Measurements from ENCODE around the gene HAUS3. TPM values are rescaled to one million over a fixed set of nuclear protein-coding genes. Genes with fewer than 3 reads are reported as not detected.

The HAUS3 gene
- 11.2 TPM for total RNA-seq (2021; ENCODE audit: unreplicated experiment)
- polyA plus RNA-seq (2012; ENCODE audit: insufficient read length): 2.9 TPM
- percentile 75 among the genes with signal in this experiment for Bru-seq, nascent RNA
- percentile 94 among the genes with signal in this experiment for BruChase-seq, experiment 1, labeled RNA remaining after a 2-hour chase
- percentile 82 among the genes with signal in this experiment for BruChase-seq, experiment 2, labeled RNA remaining after a 6-hour chase
- long read RNA-seq, full-length matches to known transcripts: 13 of 58 reads
- long read RNA-seq, partial matches to known transcripts: 43 of 58 reads
- long read RNA-seq, other reads (novel, unspliced or antisense): 2 of 58 reads

- peak within 1 kb of the TSS; percentile 76 for H3K27ac ChIP-seq (ENCODE audit: low read length)
- intact Hi-C loops (cut with micrococcal nuclease; ENCODE audit: unreplicated experiment): no loop called here
- POLR2A ChIA-PET: no interaction called here
- peak; percentile 95 for ATAC-seq
- TF ChIP-seq POLR2AphosphoS5 (IDR thresholded peaks at IDR 0.05; ENCODE audit: low read depth, low read length) (peak; percentile 76; the same call in 1 of the 2 replicates), REST (IDR thresholded peaks at IDR 0.05; ENCODE audit: insufficient read depth in 1 of 2, low read depth in 2 of 2, low read length in 1 of 2) (0 out of 4 replicates have a peak, but pooled peaks of 1 of the 2 experiments have one; percentile 21), TCF7L2 (IDR thresholded peaks at IDR 0.05; ENCODE audit: low read depth, low read length) (no peak), SIN3A (IDR thresholded peaks at IDR 0.05; ENCODE audit: borderline replicate concordance, insufficient read depth, low read depth, low read length) (peak; percentile 71; the same call in 1 of the 2 replicates), CTCF (IDR thresholded peaks at IDR 0.05) (no peak)
- CTCF ChIA-PET: interaction anchor here (0.7 kb wide), 1 partner anchor 112 kb away, joined by 8 read pairs; no protein-coding TSS in a partner anchor
- H3K36me3 ChIP-seq (ENCODE audit: control insufficient read depth, insufficient read depth, low read length): peaks cover 3% of the 10 kb centered on the region; the same call in 1 of the 2 replicates
- peak; percentile 84 for DNase-seq (ENCODE audit: low read depth, low spot score)
- H3K4me1 ChIP-seq (ENCODE audit: control insufficient read depth, insufficient read depth, low read length): peaks cover 15% of the 10 kb centered on the region
- H3K9me3 ChIP-seq (ENCODE audit: control insufficient read depth, insufficient read depth, low read depth, low read length): no peaks in the 10 kb centered on the region
- H3K4me3 ChIP-seq (ENCODE audit: low read depth in 2 of 2, low read length in 2 of 2): peak within 1 kb of the TSS; percentile 80 to 82
- no peaks in the 10 kb centered on the region for H3K27me3 ChIP-seq (ENCODE audit: control insufficient read depth, insufficient read depth, low read length)
- BruUV-seq (replicated peaks): no TSS peak
- in situ Hi-C loops (cut with HindIII; ENCODE audit: low pct_unique_long_range_greater_than_20kb, low sequenced_read_pairs): no loop called here
Observed at GRCh38 chr4:2241410-2242353, at the start of gene HAUS3, which contains the start of gene POLN. TSS of gene HAUS3 (minus strand) at chr4:2242121. CDS start at chr4:2240946, 1,175 bp downstream. TSS of gene POLN (minus strand) at chr4:2242121. CDS start at chr4:2229231, 12,890 bp downstream.

GRCh38 chr4:2290974-2291704, 49.2 kb upstream of the HAUS3 start:
- CTCF ChIA-PET: no interaction called here

More at GRCh38 chr4:2290974-2291704, 49.2 kb upstream of the HAUS3 start:
- no TSS peak for BruUV-seq (replicated peaks)
- Histone ChIP-seq H3K9me3 (ENCODE audit: control insufficient read depth, insufficient read depth, low read depth, low read length) (no peaks in the 10 kb centered on the region), H3K27ac (ENCODE audit: low read length) (no peak overlapping the region), H3K4me1 (ENCODE audit: control insufficient read depth, insufficient read depth, low read length) (no peaks in the 10 kb centered on the region), H3K27me3 (ENCODE audit: control insufficient read depth, insufficient read depth, low read length) (no peaks in the 10 kb centered on the region), H3K4me3 (ENCODE audit: low read depth in 2 of 2, low read length in 2 of 2) (no peak overlapping the region), H3K36me3 (ENCODE audit: control insufficient read depth, insufficient read depth, low read length) (no peaks in the 10 kb centered on the region)
- in situ Hi-C loops (cut with HindIII; ENCODE audit: low pct_unique_long_range_greater_than_20kb, low sequenced_read_pairs): no loop called here
- no peak for DNase-seq (ENCODE audit: low read depth, low spot score)
- intact Hi-C loops (cut with micrococcal nuclease; ENCODE audit: unreplicated experiment): no loop called here
- ATAC-seq: no peak
- TF ChIP-seq CTCF (IDR thresholded peaks at IDR 0.05) (no peak), TCF7L2 (IDR thresholded peaks at IDR 0.05; ENCODE audit: low read depth, low read length) (no peak), SIN3A (IDR thresholded peaks at IDR 0.05; ENCODE audit: borderline replicate concordance, insufficient read depth, low read depth, low read length) (no peak), REST (IDR thresholded peaks at IDR 0.05; ENCODE audit: insufficient read depth in 1 of 2, low read depth in 2 of 2, low read length in 1 of 2) (no peak), POLR2AphosphoS5 (IDR thresholded peaks at IDR 0.05; ENCODE audit: low read depth, low read length) (no peak)
- POLR2A ChIA-PET: no interaction called here
